K562 (cell line): ENCODE measurements around the gene MBOAT7. TPM values are rescaled to one million over a fixed set of nuclear protein-coding genes. Genes with fewer than 3 reads are reported as not detected.
A peak's percentile ranks its signal among the peaks of the same experiment; 100 is the strongest.

Experiments used
- ERF ChIP-seq: fragments of 450-650 bp; formaldehyde crosslinking; IDR thresholded peaks from 2 replicates; pipeline ENCODE4 v1.4.0; 2020; ENCODE audit warnings: mild to moderate bottlenecking, mixed read lengths
- GATAD2B ChIP-seq: fragments of 450-650 bp; IDR thresholded peaks from 2 replicates; pipeline ENCODE4 v1.6.1; 2017; ENCODE audit warnings: mild to moderate bottlenecking, borderline replicate concordance
- HCFC1 ChIP-seq: IDR thresholded peaks from 2 replicates; pipeline ENCODE4 v1.6.1; 2012; ENCODE audit warnings: low read depth, low read length, improper control_type of control experiment
- JUNB ChIP-seq: fragments of 450-650 bp; formaldehyde crosslinking; conservative IDR thresholded peaks from 2 replicates; pipeline ENCODE4 v1.4.0; 2020; ENCODE audit warnings: mild to moderate bottlenecking
- KAT8 ChIP-seq: fragments of 450-650 bp; IDR thresholded peaks from 2 replicates; pipeline ENCODE4 v1.6.1; 2016; ENCODE audit warnings: low read depth, mild to moderate bottlenecking
- MGA ChIP-seq: fragments of 450-650 bp; IDR thresholded peaks from 2 replicates; pipeline ENCODE4 v1.6.1; 2016; ENCODE audit warnings: mild to moderate bottlenecking, moderate library complexity
- MLX ChIP-seq, 2 experiments: fragments of 450-650 bp in 1 of 2; sonication (generic) in 1 of 2; formaldehyde crosslinking; conservative IDR thresholded peaks; 2 replicates each; pipeline versions ENCODE4 v1.4.0 to v1.8.1; 2020 to 2022; ENCODE audit warnings: mild to moderate bottlenecking in 1 of 2, missing genetic modification reagents in 1 of 2
- NFATC3 ChIP-seq: fragments of 450-650 bp; IDR thresholded peaks from 2 replicates; pipeline ENCODE4 v1.6.1; 2017; ENCODE audit warnings: mild to moderate bottlenecking
- NFYB ChIP-seq: IDR thresholded peaks from 2 replicates; pipeline ENCODE4 v1.6.1; 2011; ENCODE audit warnings: mild to moderate bottlenecking, moderate library complexity; ENCODE audit not compliant: insufficient read length; ENCODE audit errors: extremely low read depth
- POLR2G ChIP-seq: fragments of 200-400 bp; formaldehyde crosslinking; IDR thresholded peaks from 2 replicates; pipeline ENCODE4 v1.6.1; 2017; ENCODE audit warnings: low read depth, mild to moderate bottlenecking, antibody characterized with exemption, low read length, moderate library complexity
- TCF7 ChIP-seq: sonication (generic); IDR thresholded peaks from 2 replicates; pipeline ENCODE4 v1.6.1; 2016; ENCODE audit warnings: antibody characterized with exemption, borderline replicate concordance
- ZC3H4 ChIP-seq: sonication (generic); formaldehyde crosslinking; IDR thresholded peaks from 2 replicates; pipeline ENCODE4 v1.9.0; 2021; ENCODE audit warnings: missing genetic modification reagents, borderline replicate concordance
- ZNF124 ChIP-seq: sonication (generic); formaldehyde crosslinking; IDR thresholded peaks from 2 replicates; pipeline ENCODE4 v1.8.1; 2022; ENCODE audit warnings: missing genetic modification reagents
- ZNF232 ChIP-seq: sonication (generic); formaldehyde crosslinking; IDR thresholded peaks from 2 replicates; pipeline ENCODE4 v1.8.0; 2022; ENCODE audit warnings: mild to moderate bottlenecking, missing genetic modification reagents
- ZNF253 ChIP-seq: fragments of 250-450 bp; sonication (Bioruptor Pico); conservative IDR thresholded peaks from 2 replicates; pipeline ENCODE4 v1.6.1; 2021; ENCODE audit warnings: mild to moderate bottlenecking
- ZNF75A ChIP-seq: fragments of 450-650 bp; formaldehyde crosslinking; IDR thresholded peaks from 2 replicates; pipeline ENCODE4 v1.4.0; 2020; ENCODE audit warnings: mild to moderate bottlenecking
- polyA plus RNA-seq, 8 experiments: library from polyadenylated mRNA; depleted of rRNA in 4 of 8; stranded (reverse) in 5 of 8; unstranded in 3 of 8; fragments of >200 nt; fragmentation: Nextera tagmentation in 2 of 8; fragmentation: Illumina TruSeq in 1 of 8; extraction: Ambion mirVana in 2 of 8; extraction: Trizol in 1 of 8; gene quantifications; 2 replicates each; pipeline versions ENCODE4 v1.2.1 to v1.2.3, GENCODE V29; 2011 to 2014; ENCODE audit warnings: inconsistent platforms in 1 of 8, missing spikeins in 1 of 8
- total RNA-seq, 7 experiments: library from RNA; depleted of rRNA in 6 of 7; stranded (reverse); fragments of >200 nt in 6 of 7; fragmentation: Illumina TruSeq in 2 of 7; extraction: Trizol in 2 of 7; gene quantifications; 2 replicates each; pipeline versions ENCODE4 v1.2.1 to v1.2.3, GENCODE V29; 2011 to 2021; ENCODE audit warnings: low replicate concordance in 1 of 7

The MBOAT7 gene
- total and polyA plus RNA-seq, 9 of the 15 experiments (the other 6 are each of a cell fraction or from before 2014, with no cell fraction given): 1.4 to 153 (median 56.1) TPM

GRCh38 chr19:54189145-54189734, at the start of gene MBOAT7 (continued):
- TF ChIP-seq MGA: no peak
- no peak for TF ChIP-seq ZNF124 (CRISPR knock-in tag)
- TF ChIP-seq ZNF253 (CRISPR knock-in tag): no peak
- no peak for TF ChIP-seq HCFC1
- TF ChIP-seq ERF (CRISPR knock-in tag): 0 out of 2 replicates have a peak, but pooled peaks have one; percentile 49
- TF ChIP-seq ZNF232 (CRISPR knock-in tag): no peak
- TF ChIP-seq NFATC3: no peak; the same call in 1 of the 2 replicates
- no peak for TF ChIP-seq KAT8
- no peak for TF ChIP-seq ZC3H4 (CRISPR knock-in tag)
- peak; percentile 92 for TF ChIP-seq POLR2G
- no peak for TF ChIP-seq TCF7
- TF ChIP-seq JUNB (CRISPR knock-in tag): no peak
- no peak for TF ChIP-seq ZNF75A
- no peak for TF ChIP-seq NFYB
- no peak for TF ChIP-seq MLX (CRISPR knock-in tag; conservative IDR thresholded peaks at IDR 0.05)
- TF ChIP-seq GATAD2B: no peak
